GM19438 (cell line): ENCODE data around the gene LEAP2.
"Not testable (repeated sequence)": the region's sequence is repeated elsewhere in the genome, so short reads cannot be mapped to it uniquely, and the experiment has no call there.

Experiments used
- ATAC-seq: cut with Tn5 transposase; IDR thresholded peaks from one replicate; pipeline ENCODE4 v1.9.1; 2021; ENCODE audit warnings: low read depth; ENCODE audit not compliant: unreplicated experiment

LEAP2 gene

GRCh38 chr5:132840313-132840712, 33.2 kb upstream of the LEAP2 start:
- no peak for ATAC-seq

- no peak for ATAC-seq
These were observed 32.6 kb upstream of the LEAP2 start for GRCh38 chr5:132840896-132841295.

- no peak for ATAC-seq
These were observed 32.2 kb upstream of the LEAP2 start for GRCh38 chr5:132841305-132841704.

GRCh38 chr5:132848270-132848669, 25.2 kb upstream of the LEAP2 start:
- no peak for ATAC-seq

- no peak for ATAC-seq
These were observed 24.1 kb upstream of the LEAP2 start for GRCh38 chr5:132849347-132849746.

GRCh38 chr5:132850066-132850465, 23.4 kb upstream of the LEAP2 start:
- no peak for ATAC-seq

GRCh38 chr5:132853323-132853722, 20.1 kb upstream of the LEAP2 start:
- ATAC-seq: no peak

- no peak for ATAC-seq
These were observed 19.7 kb upstream of the LEAP2 start for GRCh38 chr5:132853790-132854189.

- ATAC-seq: no peak
These were observed 19.2 kb upstream of the LEAP2 start for GRCh38 chr5:132854301-132854700.

GRCh38 chr5:132854992-132855391, 18.5 kb upstream of the LEAP2 start:
- ATAC-seq: not testable (repeated sequence)

GRCh38 chr5:132856011-132856410, 17.5 kb upstream of the LEAP2 start:
- ATAC-seq: no peak

- no peak for ATAC-seq
These were observed 13.5 kb upstream of the LEAP2 start for GRCh38 chr5:132859889-132860437.

- no peak for ATAC-seq
These were observed 12.7 kb upstream of the LEAP2 start for GRCh38 chr5:132860742-132861141.

- ATAC-seq: peak; percentile 14
These were observed 7.7 kb upstream of the LEAP2 start for GRCh38 chr5:132865668-132866341.

GRCh38 chr5:132866342-132867045, 7.0 kb upstream of the LEAP2 start, which contains the start of the genes GDF9 and UQCRQ:
Gene GDF9, minus strand, starts transcription at chr5:132866469. Its CDS starts 1,936 bp downstream, at chr5:132864533.
Gene UQCRQ, plus strand, starts transcription at chr5:132866642. Its CDS starts 240 bp downstream, at chr5:132866882.
- peak; percentile 98 for ATAC-seq

GRCh38 chr5:132867046-132867451, 6.4 kb upstream of the LEAP2 start:
- peak; percentile 18 for ATAC-seq

GRCh38 chr5:132868754-132869153, 4.7 kb upstream of the LEAP2 start:
- no peak for ATAC-seq

GRCh38 chr5:132870801-132871200, 2.7 kb upstream of the LEAP2 start:
- no peak for ATAC-seq

GRCh38 chr5:132871459-132872284, 1.8 kb upstream of the LEAP2 start:
- no peak for ATAC-seq

GRCh38 chr5:132872788-132873118, 715 bp upstream of the LEAP2 start:
- ATAC-seq: no peak

- no peak for ATAC-seq
These were observed 433 bp downstream of the LEAP2 start for GRCh38 chr5:132873930-132874271.
